CD4-positive, alpha-beta T cell treated with Interleukin-12 subunit alpha and Interleukin-12 subunit beta, for 1 hour (primary cell): ENCODE results near the gene ALKBH6.
A peak's percentile ranks its signal among the peaks of the same experiment; 100 is the strongest.
"Not testable (repeated sequence)": the region's sequence is repeated elsewhere in the genome, so short reads cannot be mapped to it uniquely, and the experiment has no call there.

Source experiments
- DNase-seq: peaks from one replicate; pipeline ENCODE4 v3.0.0-alpha.2; 2020

Gene ALKBH6

GRCh38 chr19:36014012-36014924, at the start of gene ALKBH6:
TSS of gene ALKBH6 (minus strand) at chr19:36014213. CDS start at chr19:36013397, 816 bp downstream.
- DNase-seq: peak; percentile 99

- DNase-seq: no peak
These were observed 47.4 kb upstream of the ALKBH6 start for GRCh38 chr19:36061367-36061766.

GRCh38 chr19:36060430-36060829, 46.4 kb upstream of the ALKBH6 start:
- peak; percentile 19 for DNase-seq

GRCh38 chr19:36059180-36059910, 45.3 kb upstream of the ALKBH6 start:
- no peak for DNase-seq

GRCh38 chr19:36058481-36059179, 44.6 kb upstream of the ALKBH6 start:
- DNase-seq: no peak

- DNase-seq: peak; percentile 94
These were observed 41.0 kb upstream of the ALKBH6 start, which contains the start of gene WDR62 for GRCh38 chr19:36054733-36055686. TSS of gene WDR62 (plus strand) at chr19:36054897. CDS start at chr19:36054972, 75 bp downstream.

GRCh38 chr19:36054119-36054732, 40.2 kb upstream of the ALKBH6 start, which contains the start of gene THAP8:
TSS of gene THAP8 (minus strand) at chr19:36054285. CDS start at chr19:36054217, 68 bp downstream.
- DNase-seq: peak; percentile 100

- DNase-seq: no peak
These were observed 37.6 kb upstream of the ALKBH6 start for GRCh38 chr19:36051637-36052036.

- DNase-seq: no peak
These were observed 37.2 kb upstream of the ALKBH6 start for GRCh38 chr19:36051236-36051635.

GRCh38 chr19:36049080-36049698, 35.2 kb upstream of the ALKBH6 start:
- no peak for DNase-seq

- no peak for DNase-seq
These were observed 33.8 kb upstream of the ALKBH6 start for GRCh38 chr19:36047835-36048234.

GRCh38 chr19:36046443-36047050, 32.5 kb upstream of the ALKBH6 start:
- DNase-seq: no peak

GRCh38 chr19:36043952-36044351, 29.9 kb upstream of the ALKBH6 start:
- DNase-seq: no peak

GRCh38 chr19:36041831-36042230, 27.8 kb upstream of the ALKBH6 start:
- DNase-seq: no peak

- DNase-seq: not testable (repeated sequence)
These were observed 27.1 kb upstream of the ALKBH6 start for GRCh38 chr19:36041092-36041491.

GRCh38 chr19:36040495-36040894, 26.5 kb upstream of the ALKBH6 start:
- DNase-seq: no peak

GRCh38 chr19:36032251-36033104, 18.5 kb upstream of the ALKBH6 start, which contains the start of gene CLIP3:
TSS of gene CLIP3 (minus strand) at chr19:36032873. CDS start at chr19:36032357, 516 bp downstream.
- peak; percentile 35 for DNase-seq

GRCh38 chr19:36031308-36031707, 17.3 kb upstream of the ALKBH6 start:
- DNase-seq: no peak
